ENCODE results near the gene KBTBD8.

The KBTBD8 gene

GRCh38 chr3:67000009-67000408 is 1.9 kb downstream of the KBTBD8 start:
- DNase-seq, result no peak

GRCh38 chr3:67001086-67001861 is 3.2 kb downstream of the KBTBD8 start:
- DNase-seq, result no peak

- no peak for DNase-seq
Measured at GRCh38 chr3:67005974-67006373, 7.9 kb downstream of the KBTBD8 start.

GRCh38 chr3:67006460-67006859 is 8.4 kb downstream of the KBTBD8 start:
- no peak for DNase-seq

- DNase-seq, result no peak
Measured at GRCh38 chr3:67008388-67008787, 10.3 kb downstream of the KBTBD8 start.

GRCh38 chr3:67009716-67010115 is 11.6 kb downstream of the KBTBD8 start:
- DNase-seq, result no peak

- DNase-seq, result no peak
Measured at GRCh38 chr3:67011414-67012131, 13.5 kb downstream of the KBTBD8 start.

GRCh38 chr3:67012564-67012963 is 14.5 kb downstream of the KBTBD8 start:
- no peak for DNase-seq

- DNase-seq, result no peak
Measured at GRCh38 chr3:67015702-67016484, 17.8 kb downstream of the KBTBD8 start.

GRCh38 chr3:67016522-67017080 is 18.5 kb downstream of the KBTBD8 start:
- no peak for DNase-seq

- DNase-seq, result no peak
Measured at GRCh38 chr3:67017211-67017610, 19.1 kb downstream of the KBTBD8 start.

GRCh38 chr3:67018105-67018788 is 20.1 kb downstream of the KBTBD8 start:
- no peak for DNase-seq

- no peak for DNase-seq
Measured at GRCh38 chr3:67018789-67019526, 20.9 kb downstream of the KBTBD8 start.

GRCh38 chr3:67028001-67028784 is 30.1 kb downstream of the KBTBD8 start:
- DNase-seq, result no peak

GRCh38 chr3:67030785-67031740 is 33.0 kb downstream of the KBTBD8 start:
- no peak for DNase-seq

- no peak for DNase-seq
Measured at GRCh38 chr3:67031986-67032385, 33.9 kb downstream of the KBTBD8 start.

- DNase-seq, result no peak
Measured at GRCh38 chr3:67033079-67033478, 35.0 kb downstream of the KBTBD8 start.

- DNase-seq, result no peak
Measured at GRCh38 chr3:67034371-67034770, 36.3 kb downstream of the KBTBD8 start.

GRCh38 chr3:67037615-67038014 is 39.5 kb downstream of the KBTBD8 start:
- no peak for DNase-seq

- DNase-seq, result no peak
Measured at GRCh38 chr3:67044295-67044694, 46.2 kb downstream of the KBTBD8 start.

Measured in cerebellar nuclear complex (tissue), 1 donor.